ENCODE measurements around the gene CPSF3. TPM values are rescaled to one million over a fixed set of nuclear protein-coding genes. Genes with fewer than 3 reads are reported as not detected.
A peak's percentile ranks its signal among the peaks of the same experiment; 100 is the strongest.

CPSF3 gene
- total and polyA plus RNA-seq, 2 of the 13 experiments (the other 11 are each of a cell fraction or from before 2014, with no cell fraction given): 19.8 to 93.0 TPM

GRCh38 chr2:9422321-9423099 lies 944 bp upstream of the CPSF3 start (continued):
- TF ChIP-seq ZNF318 (CRISPR knock-in tag; IDR thresholded peaks at IDR 0.05) (peak; percentile 20; the same call in 1 of the 2 replicates), ZSCAN25 (CRISPR knock-in tag; IDR thresholded peaks at IDR 0.05) (0 out of 2 replicates have a peak, but pooled peaks have one; percentile 18), CEBPG (CRISPR knock-in tag; IDR thresholded peaks at IDR 0.05) (peak; percentile 8; the same call in 1 of the 2 replicates), ZBTB14 (CRISPR knock-in tag; IDR thresholded peaks at IDR 0.05) (no peak), ZKSCAN1 (IDR thresholded peaks at IDR 0.05; ENCODE audit: low read length) (no peak), ZNF484 (CRISPR knock-in tag; IDR thresholded peaks at IDR 0.05; ENCODE audit: borderline replicate concordance, low read depth) (no peak), ZNF550 (CRISPR knock-in tag; IDR thresholded peaks at IDR 0.05; ENCODE audit: borderline replicate concordance) (no peak), TCF7L2 (IDR thresholded peaks at IDR 0.05; ENCODE audit: low read depth, low read length) (no peak), XBP1 (CRISPR knock-in tag; IDR thresholded peaks at IDR 0.05) (no peak), POLR2AphosphoS5 (IDR thresholded peaks at IDR 0.05; ENCODE audit: low read depth, low read length) (no peak), MED13 (CRISPR knock-in tag; IDR thresholded peaks at IDR 0.05) (no peak), GLI4 (CRISPR knock-in tag; IDR thresholded peaks at IDR 0.05; ENCODE audit: borderline replicate concordance) (no peak), HNRNPUL1 (IDR thresholded peaks at IDR 0.05; ENCODE audit: low read depth, low read length) (no peak), TRAFD1 (CRISPR knock-in tag; IDR thresholded peaks at IDR 0.05; ENCODE audit: borderline replicate concordance) (no peak), THYN1 (CRISPR knock-in tag; IDR thresholded peaks at IDR 0.05; ENCODE audit: borderline replicate concordance, low read depth) (no peak), SUZ12 (IDR thresholded peaks at IDR 0.05; ENCODE audit: low read depth, low read length) (no peak), SIX4 (CRISPR knock-in tag; IDR thresholded peaks at IDR 0.05) (no peak), YEATS4 (CRISPR knock-in tag; IDR thresholded peaks at IDR 0.05; ENCODE audit: borderline replicate concordance) (no peak), REXO4 (CRISPR knock-in tag; IDR thresholded peaks at IDR 0.05; ENCODE audit: borderline replicate concordance) (no peak), NR2F2 (IDR thresholded peaks at IDR 0.05; ENCODE audit: borderline replicate concordance, low read depth) (no peak)
